ENCODE measurements around the gene WDR82. TPM values are rescaled to one million over a fixed set of nuclear protein-coding genes. Genes with fewer than 3 reads are reported as not detected.

The WDR82 gene
- total and polyA plus RNA-seq, 10 of the 15 experiments (the other 5 are each of a cell fraction or from before 2014, with no cell fraction given): 10.1 to 82.4 (median 48.7) TPM

GRCh38 chr3:52227766-52228165, 50.7 kb downstream of the WDR82 start:
- Histone ChIP-seq H3K27me3 (replicated peaks in 1 of 2; ENCODE audit: control insufficient read depth in 2 of 2, insufficient read depth in 2 of 2, low read length in 1 of 2) (no peaks in the 10 kb centered on the region), H2AFZ (ENCODE audit: control insufficient read depth, low read depth, low read length) (no peak overlapping the region), H4K20me1 (ENCODE audit: control insufficient read depth, insufficient read depth) (no peaks in the 10 kb centered on the region), H3K9ac (ENCODE audit: control insufficient read depth, insufficient read depth, low read length) (no peak overlapping the region), H3K36me3 (ENCODE audit: control insufficient read depth in 2 of 2, insufficient read depth in 2 of 2, low read length in 1 of 2) (peaks cover 12 to 25% of the 10 kb centered on the region in 2 experiments; a peak in 3 of 4 replicates), H3K27ac (ENCODE audit: control insufficient read depth, insufficient read depth) (no peak overlapping the region), H3K4me1 (ENCODE audit: control insufficient read depth, insufficient read depth, low read length) (peaks cover 26% of the 10 kb centered on the region), H3K4me3 (no peak overlapping the region), H3K9me3 (replicated peaks; ENCODE audit: control insufficient read depth, insufficient read depth, low read length) (no peaks in the 10 kb centered on the region), H3K79me2 (ENCODE audit: control insufficient read depth, insufficient read depth, low read length) (peaks cover 3% of the 10 kb centered on the region), H3K4me2 (ENCODE audit: control insufficient read depth, insufficient read depth) (no peak overlapping the region)
- 91% methylated on average over 7 of the region's 7 CpGs for WGBS (ENCODE audit: insufficient coverage, insufficient replicate concordance, low lambda C conversion rate, missing lambda C conversion rate)
- ChIA-PET RAD21 (ENCODE audit: unreplicated experiment) (no interaction called here), POLR2A (interaction anchor here (3.1 kb wide), 1 partner anchor 51 kb away, joined by 34 read pairs; the partner anchor contains the start of gene WDR82), SMC1A (ENCODE audit: uncharacterized antibody, unreplicated experiment) (interaction anchor here (3.9 kb wide), 1 partner anchor 10 kb away, joined by 25 read pairs; the partner anchor contains the start of gene TWF2), CTCF (interaction anchor here (0.9 to 2.8 kb wide), 3 partner anchors 9 to 111 kb away, joined by 3 to 25 read pairs (median 5); partner anchors contain the start of gene TWF2)
- no peak for DNase-seq (ENCODE audit: low read depth, low spot score)
- no peak for FAIRE-seq
- in situ Hi-C loops (cut with MboI) (no loop called here), intact Hi-C loops (cut with micrococcal nuclease; ENCODE audit: unreplicated experiment) (no loop called here)
- no peak for ATAC-seq
- BruUV-seq (replicated peaks): no TSS peak
- TF ChIP-seq CREB1 (IDR thresholded peaks at IDR 0.05; ENCODE audit: low read depth) (no peak), KLF5 (IDR thresholded peaks at IDR 0.05; ENCODE audit: partially characterized antibody) (no peak), GATAD2B (conservative IDR thresholded peaks at IDR 0.05; ENCODE audit: low read depth) (no peak), RBBP5 (conservative IDR thresholded peaks at IDR 0.05) (no peak), ZNF217 (IDR thresholded peaks at IDR 0.05) (no peak), ZBTB40 (IDR thresholded peaks at IDR 0.05; ENCODE audit: borderline replicate concordance) (no peak), PAX5 (IDR thresholded peaks at IDR 0.05; ENCODE audit: borderline replicate concordance, low read depth, low read length) (no peak), RAD21 (IDR thresholded peaks at IDR 0.05; ENCODE audit: insufficient read depth, low read depth, low read length) (no peak), ZNF384 (IDR thresholded peaks at IDR 0.05; ENCODE audit: borderline replicate concordance, low read depth, low read length) (no peak), IKZF2 (IDR thresholded peaks at IDR 0.05) (no peak), ZNF622 (IDR thresholded peaks at IDR 0.05) (no peak), USF1 (IDR thresholded peaks at IDR 0.05; ENCODE audit: borderline replicate concordance, extremely low read length, insufficient read depth, low read depth, low read length) (no peak), SIN3A (IDR thresholded peaks at IDR 0.05; ENCODE audit: low read depth, low read length) (no peak), RFX5 (IDR thresholded peaks at IDR 0.05; ENCODE audit: low read depth, low read length) (no peak), MXI1 (IDR thresholded peaks at IDR 0.05; ENCODE audit: low read depth, low read length) (no peak)
